Skeletal muscle satellite cell (primary cell): ENCODE data around the gene RAPGEF4.

Source experiments
- H3K27me3 ChIP-seq: 2 replicates; pipeline ENCODE4 v1.7.0; 2013; ENCODE audit warnings: low read length; ENCODE audit not compliant: control insufficient read depth, insufficient read depth
- H3K36me3 ChIP-seq: 2 replicates; pipeline ENCODE4 v1.7.0; 2013; ENCODE audit warnings: mild to moderate bottlenecking, control low read depth, low read length; ENCODE audit not compliant: insufficient read depth
- H3K4me1 ChIP-seq: 2 replicates; pipeline ENCODE4 v1.7.0; 2013; ENCODE audit warnings: low read length; ENCODE audit not compliant: control insufficient read depth, insufficient read depth
- H3K4me2 ChIP-seq: 2 replicates; pipeline ENCODE4 v1.7.0; 2013; ENCODE audit warnings: mild to moderate bottlenecking, low read length
- H3K4me3 ChIP-seq: 2 replicates; pipeline ENCODE4 v1.7.0; 2013; ENCODE audit warnings: low read length
- H3K9ac ChIP-seq: 2 replicates; pipeline ENCODE4 v1.7.0; 2013; ENCODE audit warnings: mild to moderate bottlenecking, low read depth, low read length, moderate library complexity
- H3K9me3 ChIP-seq: replicated peaks from 2 replicates; pipeline ENCODE4 v1.7.0; 2013; ENCODE audit warnings: mild to moderate bottlenecking, control low read depth, low read length

The RAPGEF4 gene

GRCh38 chr2:172950565-172950964 is 214.9 kb downstream of the RAPGEF4 start:
- Histone ChIP-seq H3K4me1 (peaks cover 22% of the 10 kb centered on the region), H3K36me3 (no peaks in the 10 kb centered on the region), H3K4me3 (no peak overlapping the region), H3K9me3 (no peaks in the 10 kb centered on the region), H3K9ac (no peak overlapping the region), H3K4me2 (no peak overlapping the region), H3K27me3 (no peaks in the 10 kb centered on the region)

GRCh38 chr2:172951554-172951953 is 215.9 kb downstream of the RAPGEF4 start:
- Histone ChIP-seq H3K4me2 (no peak overlapping the region), H3K27me3 (no peaks in the 10 kb centered on the region), H3K36me3 (no peaks in the 10 kb centered on the region), H3K9ac (no peak overlapping the region), H3K4me1 (peaks cover 22% of the 10 kb centered on the region), H3K9me3 (no peaks in the 10 kb centered on the region), H3K4me3 (no peak overlapping the region)

- H3K9me3 ChIP-seq: no peaks in the 10 kb centered on the region
- no peak overlapping the region for H3K4me3 ChIP-seq
- peaks cover 15% of the 10 kb centered on the region for H3K4me1 ChIP-seq
- H3K27me3 ChIP-seq: peaks cover 2% of the 10 kb centered on the region
- no peaks in the 10 kb centered on the region for H3K36me3 ChIP-seq
- no peak overlapping the region for H3K4me2 ChIP-seq
- H3K9ac ChIP-seq: no peak overlapping the region
Observed at GRCh38 chr2:172953411-172953810, 217.8 kb downstream of the RAPGEF4 start.

GRCh38 chr2:172953970-172954852 is 218.6 kb downstream of the RAPGEF4 start:
- H3K27me3 ChIP-seq: peaks cover 3% of the 10 kb centered on the region
- H3K9ac ChIP-seq: no peak overlapping the region
- H3K36me3 ChIP-seq: no peaks in the 10 kb centered on the region
- H3K4me3 ChIP-seq: no peak overlapping the region
- H3K9me3 ChIP-seq: no peaks in the 10 kb centered on the region
- peaks cover 15% of the 10 kb centered on the region for H3K4me1 ChIP-seq
- peak overlapping the region; percentile 43 for H3K4me2 ChIP-seq

- Histone ChIP-seq H3K9ac (no peak overlapping the region), H3K4me1 (peaks cover 15% of the 10 kb centered on the region), H3K36me3 (no peaks in the 10 kb centered on the region), H3K4me3 (no peak overlapping the region), H3K9me3 (no peaks in the 10 kb centered on the region), H3K4me2 (no peak overlapping the region), H3K27me3 (peaks cover 3% of the 10 kb centered on the region)
Observed at GRCh38 chr2:172955587-172955986, 219.9 kb downstream of the RAPGEF4 start.

- Histone ChIP-seq H3K9me3 (no peaks in the 10 kb centered on the region), H3K27me3 (peaks cover 3% of the 10 kb centered on the region), H3K4me3 (no peak overlapping the region), H3K4me2 (no peak overlapping the region), H3K36me3 (no peaks in the 10 kb centered on the region), H3K4me1 (peaks cover 22% of the 10 kb centered on the region), H3K9ac (no peak overlapping the region)
Observed at GRCh38 chr2:172957734-172958133, 222.1 kb downstream of the RAPGEF4 start.

GRCh38 chr2:172962082-172962481 is 226.4 kb downstream of the RAPGEF4 start:
- no peaks in the 10 kb centered on the region for H3K36me3 ChIP-seq
- no peak overlapping the region for H3K9ac ChIP-seq
- no peaks in the 10 kb centered on the region for H3K9me3 ChIP-seq
- peaks cover 12% of the 10 kb centered on the region for H3K4me1 ChIP-seq
- H3K4me3 ChIP-seq: no peak overlapping the region
- no peak overlapping the region for H3K4me2 ChIP-seq
- peaks cover 10% of the 10 kb centered on the region for H3K27me3 ChIP-seq

GRCh38 chr2:172962824-172963223 is 227.2 kb downstream of the RAPGEF4 start:
- H3K27me3 ChIP-seq: peaks cover 10% of the 10 kb centered on the region
- peak overlapping the region; percentile 1 for H3K4me2 ChIP-seq
- H3K4me1 ChIP-seq: peaks cover 19% of the 10 kb centered on the region
- no peaks in the 10 kb centered on the region for H3K36me3 ChIP-seq
- no peak overlapping the region for H3K9ac ChIP-seq
- H3K4me3 ChIP-seq: no peak overlapping the region
- H3K9me3 ChIP-seq: no peaks in the 10 kb centered on the region

- Histone ChIP-seq H3K27me3 (peaks cover 7% of the 10 kb centered on the region), H3K4me1 (peaks cover 32% of the 10 kb centered on the region), H3K4me2 (no peak overlapping the region), H3K4me3 (no peak overlapping the region), H3K9ac (no peak overlapping the region), H3K36me3 (no peaks in the 10 kb centered on the region), H3K9me3 (no peaks in the 10 kb centered on the region)
Observed at GRCh38 chr2:172964511-172965139, 229.0 kb downstream of the RAPGEF4 start.

GRCh38 chr2:172965433-172966212 is 230.0 kb downstream of the RAPGEF4 start:
- H3K36me3 ChIP-seq: no peaks in the 10 kb centered on the region
- H3K27me3 ChIP-seq: peaks cover 10% of the 10 kb centered on the region
- no peaks in the 10 kb centered on the region for H3K9me3 ChIP-seq
- no peak overlapping the region for H3K4me2 ChIP-seq
- peaks cover 32% of the 10 kb centered on the region for H3K4me1 ChIP-seq
- no peak overlapping the region for H3K4me3 ChIP-seq
- no peak overlapping the region for H3K9ac ChIP-seq
